ENCODE data around the gene MAP6. TPM values are rescaled to one million over a fixed set of nuclear protein-coding genes. Genes with fewer than 3 reads are reported as not detected.
"Not testable (repeated sequence)": the region's sequence is repeated elsewhere in the genome, so short reads cannot be mapped to it uniquely, and the experiment has no call there.

MAP6 gene
- 0.08 TPM in 1 of 2 replicates, not detected in the other for total RNA-seq (2014; rRNA removed; shearing (Covaris generic))
- not detected in 2 replicates for polyA plus RNA-seq (2015; cell fraction: cytosol; rRNA removed)
- polyA plus RNA-seq (2015; cell fraction: nucleus; rRNA removed), result not detected in 2 replicates

- in situ Hi-C loops (cut with HindIII; ENCODE audit: low pct_unique_long_range_greater_than_20kb, low sequenced_read_pairs), result no loop called here
- DNase-seq (ENCODE audit: low read depth, low spot score), result no peak
Measured at GRCh38 chr11:75668451-75669297, at the start of gene MAP6. MAP6 (minus strand) TSS chr11:75669038; CDS start chr11:75668369, 669 bp downstream.

- DNase-seq (ENCODE audit: low read depth, low spot score), result no peak
- in situ Hi-C loops (cut with HindIII; ENCODE audit: low pct_unique_long_range_greater_than_20kb, low sequenced_read_pairs), result no loop called here
Measured at GRCh38 chr11:75717608-75718418, 49.0 kb upstream of the MAP6 start, which contains the start of gene MOGAT2. MOGAT2 (plus strand) TSS chr11:75717838; CDS start chr11:75717889, 51 bp downstream.

- in situ Hi-C loops (cut with HindIII; ENCODE audit: low pct_unique_long_range_greater_than_20kb, low sequenced_read_pairs), result no loop called here
- no peak for DNase-seq (ENCODE audit: low read depth, low spot score)
Measured at GRCh38 chr11:75716659-75717058, 47.8 kb upstream of the MAP6 start.

- DNase-seq (ENCODE audit: low read depth, low spot score), result no peak
- in situ Hi-C loops (cut with HindIII; ENCODE audit: low pct_unique_long_range_greater_than_20kb, low sequenced_read_pairs), result no loop called here
Measured at GRCh38 chr11:75715688-75716087, 46.9 kb upstream of the MAP6 start.

GRCh38 chr11:75714211-75714610, 45.4 kb upstream of the MAP6 start:
- DNase-seq (ENCODE audit: low read depth, low spot score), result no peak
- in situ Hi-C loops (cut with HindIII; ENCODE audit: low pct_unique_long_range_greater_than_20kb, low sequenced_read_pairs), result no loop called here

- in situ Hi-C loops (cut with HindIII; ENCODE audit: low pct_unique_long_range_greater_than_20kb, low sequenced_read_pairs), result no loop called here
- DNase-seq (ENCODE audit: low read depth, low spot score), result peak; percentile 79
Measured at GRCh38 chr11:75706260-75706729, 37.5 kb upstream of the MAP6 start.

GRCh38 chr11:75705541-75705940, 36.7 kb upstream of the MAP6 start:
- DNase-seq (ENCODE audit: low read depth, low spot score), result no peak
- in situ Hi-C loops (cut with HindIII; ENCODE audit: low pct_unique_long_range_greater_than_20kb, low sequenced_read_pairs), result no loop called here

- in situ Hi-C loops (cut with HindIII; ENCODE audit: low pct_unique_long_range_greater_than_20kb, low sequenced_read_pairs), result no loop called here
Measured at GRCh38 chr11:75703695-75704237, 34.9 kb upstream of the MAP6 start.

GRCh38 chr11:75700940-75701339, 32.1 kb upstream of the MAP6 start:
- in situ Hi-C loops (cut with HindIII; ENCODE audit: low pct_unique_long_range_greater_than_20kb, low sequenced_read_pairs), result no loop called here
- no peak for DNase-seq (ENCODE audit: low read depth, low spot score)

More at GRCh38 chr11:75703695-75704237, 34.9 kb upstream of the MAP6 start:
- no peak for DNase-seq (ENCODE audit: low read depth, low spot score)

- DNase-seq (ENCODE audit: low read depth, low spot score), result no peak
- in situ Hi-C loops (cut with HindIII; ENCODE audit: low pct_unique_long_range_greater_than_20kb, low sequenced_read_pairs), result no loop called here
Measured at GRCh38 chr11:75697906-75698581, 29.2 kb upstream of the MAP6 start.

- in situ Hi-C loops (cut with HindIII; ENCODE audit: low pct_unique_long_range_greater_than_20kb, low sequenced_read_pairs), result no loop called here
- DNase-seq (ENCODE audit: low read depth, low spot score), result no peak
Measured at GRCh38 chr11:75691804-75692203, 23.0 kb upstream of the MAP6 start.

GRCh38 chr11:75689863-75690609, 21.2 kb upstream of the MAP6 start:
- in situ Hi-C loops (cut with HindIII; ENCODE audit: low pct_unique_long_range_greater_than_20kb, low sequenced_read_pairs), result no loop called here
- DNase-seq (ENCODE audit: low read depth, low spot score), result no peak

GRCh38 chr11:75683856-75684255, 15.0 kb upstream of the MAP6 start:
- in situ Hi-C loops (cut with HindIII; ENCODE audit: low pct_unique_long_range_greater_than_20kb, low sequenced_read_pairs); DNase-seq (ENCODE audit: low read depth, low spot score): not testable (repeated sequence)

- DNase-seq (ENCODE audit: low read depth, low spot score), result no peak
- in situ Hi-C loops (cut with HindIII; ENCODE audit: low pct_unique_long_range_greater_than_20kb, low sequenced_read_pairs), result no loop called here
Measured at GRCh38 chr11:75679566-75679965, 10.7 kb upstream of the MAP6 start.

GRCh38 chr11:75678620-75679259, 9.9 kb upstream of the MAP6 start:
- no peak for DNase-seq (ENCODE audit: low read depth, low spot score)
- in situ Hi-C loops (cut with HindIII; ENCODE audit: low pct_unique_long_range_greater_than_20kb, low sequenced_read_pairs), result no loop called here

GRCh38 chr11:75677909-75678308, 9.1 kb upstream of the MAP6 start:
- in situ Hi-C loops (cut with HindIII; ENCODE audit: low pct_unique_long_range_greater_than_20kb, low sequenced_read_pairs), result no loop called here
- no peak for DNase-seq (ENCODE audit: low read depth, low spot score)
